ENCODE measurements around the gene WDR74.

GRCh38 chr11:62788991-62789390, 50.4 kb downstream of the WDR74 start:
- TF ChIP-seq CTCF (IDR thresholded peaks at IDR 0.05; ENCODE audit: low read depth, low read length) (no peak), EZH2phosphoT487 (IDR thresholded peaks at IDR 0.05; ENCODE audit: low read depth) (no peak)

Measured in OCI-LY3 (cell line).